Pancreas (tissue), 10 donors: ENCODE measurements around the gene SLIT3. TPM values are rescaled to one million over a fixed set of nuclear protein-coding genes. Genes with fewer than 3 reads are reported as not detected.
"Not testable (repeated sequence)": the region's sequence is repeated elsewhere in the genome, so short reads cannot be mapped to it uniquely, and the experiment has no call there.

Experiments used
- ATAC-seq, 4 donors: fragments of 200-7000 bp; cut with Tn5 transposase; one replicate each; pipeline versions ENCODE4 v1.8.0 to v1.9.1; 2020; ENCODE audit warnings: mild to moderate bottlenecking in 4 of 4, moderate library complexity in 4 of 4
- DNase-seq, 6 donors: peaks; one replicate each; pipeline ENCODE4 v3.0.0-alpha.2; 2020
- FAIRE-seq: peaks from 2 replicates; lab custom pipeline; 2012; peaks lifted over from hg19 to GRCh38; lab: Jason Lieb, UNC
- H3K27ac ChIP-seq, 4 donors: fragments of 200-600 bp; sonication (generic); 1 replicate in 3 of 4; 2 replicates in 1 of 4; pipeline versions ENCODE4 v1.5.0 to v1.8.0; 2020
- H3K27me3 ChIP-seq, 4 donors: fragments of 200-600 bp; one replicate each; pipeline ENCODE4 v1.8.0; 2021
- H3K36me3 ChIP-seq, 3 donors: fragments of 200-600 bp; sonication (generic) in 1 of 3; one replicate each; pipeline versions ENCODE4 v1.5.0 to v1.8.0; 2020 to 2021
- H3K4me1 ChIP-seq, 3 donors: fragments of 200-600 bp; one replicate each; pipeline ENCODE4 v1.8.0; 2021
- H3K4me3 ChIP-seq, 4 donors: fragments of 200-600 bp; sonication (generic) in 2 of 4; one replicate each; pipeline versions ENCODE4 v1.5.0 to v1.8.0; 2020 to 2021
- H3K9me3 ChIP-seq, 4 donors: fragments of 200-600 bp; one replicate each; pipeline ENCODE4 v1.8.0; 2021
- WGBS, 2 donors: extraction: QIAGEN DNeasy Blood & Tissue Kit; methylation state at CpG; one replicate each; pipeline ENCODE4 v1.1.7; 2013; 5-methylcytosine and 5-hydroxymethylcytosine counted together
- intact Hi-C, 3 donors: fragments of 100-400 bp; cut with DNase I; formaldehyde crosslinking; loops; one replicate each; pipeline versions ENCODE4 v1.11.1 to v1.14.2; 2022
- polyA plus RNA-seq, 2 donors: library from polyadenylated mRNA; stranded (reverse); fragments of 200-250 nt; gene quantifications; one replicate each; pipeline ENCODE4 v1.2.3, GENCODE V29; 2013
- total RNA-seq, 6 donors: library from RNA; stranded (reverse); fragmentation: NEBNext Ultra II Directional in 4 of 6; extraction: Animal tissue kit (Norgen Biotek cat#: 25700) in 4 of 6; gene quantifications; one replicate each; pipeline versions ENCODE4 v1.2.1 to v1.2.4, GENCODE V29; 2021 to 2023
- TF ChIP-seq, protein P1 (sequence below), 4 donors: fragments of 200-600 bp; sonication (generic) in 3 of 4; IDR thresholded peaks; one replicate each; pipeline versions ENCODE4 v1.5.0 to v1.8.0; 2021; ENCODE audit warnings: antibody characterized with exemption in 4 of 4
- donor health status: healthy with polysubstance abuse.
- donor health status: DM: no; HTN: no; CAD: no; lungs with moderate emphysema.
- donor health status: DM: no; HTN: no; CAD: no.
- donor health status: control.
- donor health status: control.
- donor health status: Bipolar disorder and iron deficiency.
- donor health status: DM: yes; HTN: yes; CAD: no.
- donor health status: DM: no; HTN: no; CAD: no.
- donor health status: DM: no; HTN: no; CAD: no.
- donor health status: DM: yes; HTN: yes; CAD: no.

Gene SLIT3
- total and polyA plus RNA-seq, 8 donors: 1.1 to 11.4 (median 2.1) TPM

DNA sequence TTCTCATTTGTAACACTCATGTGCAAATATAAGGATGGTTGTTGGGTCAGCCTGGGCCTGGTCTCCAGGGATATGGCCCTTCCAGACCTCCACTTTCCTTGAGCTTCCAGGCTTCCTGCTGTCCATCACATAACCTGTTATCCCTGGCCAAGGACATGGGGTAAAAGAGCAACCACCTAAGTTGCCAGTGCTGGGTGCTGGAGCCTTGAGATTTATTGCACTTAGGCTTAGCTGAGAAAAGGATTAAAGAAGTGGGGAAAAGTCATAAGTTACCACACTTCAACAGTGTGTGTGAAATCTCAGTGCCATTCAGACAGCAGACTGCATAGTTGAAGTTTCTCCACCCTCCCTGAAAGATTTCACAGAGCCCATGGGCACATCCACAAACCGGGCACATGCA, 663.1 kb downstream of the SLIT3 start:
- ATAC-seq (peak in 1 of 4 donors; percentile 14), FAIRE-seq (no peak), DNase-seq (no peak)
- no peak overlapping the region for H3K27ac ChIP-seq
- intact Hi-C loops: no loop called here
- no peaks in the 10 kb centered on the region for H3K27me3 ChIP-seq
- H3K4me1 ChIP-seq: no peaks in the 10 kb centered on the region
- H3K4me3 ChIP-seq: no peak overlapping the region
- TF ChIP-seq, protein P1, sequence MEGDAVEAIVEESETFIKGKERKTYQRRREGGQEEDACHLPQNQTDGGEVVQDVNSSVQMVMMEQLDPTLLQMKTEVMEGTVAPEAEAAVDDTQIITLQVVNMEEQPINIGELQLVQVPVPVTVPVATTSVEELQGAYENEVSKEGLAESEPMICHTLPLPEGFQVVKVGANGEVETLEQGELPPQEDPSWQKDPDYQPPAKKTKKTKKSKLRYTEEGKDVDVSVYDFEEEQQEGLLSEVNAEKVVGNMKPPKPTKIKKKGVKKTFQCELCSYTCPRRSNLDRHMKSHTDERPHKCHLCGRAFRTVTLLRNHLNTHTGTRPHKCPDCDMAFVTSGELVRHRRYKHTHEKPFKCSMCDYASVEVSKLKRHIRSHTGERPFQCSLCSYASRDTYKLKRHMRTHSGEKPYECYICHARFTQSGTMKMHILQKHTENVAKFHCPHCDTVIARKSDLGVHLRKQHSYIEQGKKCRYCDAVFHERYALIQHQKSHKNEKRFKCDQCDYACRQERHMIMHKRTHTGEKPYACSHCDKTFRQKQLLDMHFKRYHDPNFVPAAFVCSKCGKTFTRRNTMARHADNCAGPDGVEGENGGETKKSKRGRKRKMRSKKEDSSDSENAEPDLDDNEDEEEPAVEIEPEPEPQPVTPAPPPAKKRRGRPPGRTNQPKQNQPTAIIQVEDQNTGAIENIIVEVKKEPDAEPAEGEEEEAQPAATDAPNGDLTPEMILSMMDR (IDR thresholded peaks at IDR 0.05): no peak
- WGBS, 2 donors: 90 to 94% methylated on average over 1 of the region's 1 CpG
- H3K9me3 ChIP-seq: no peaks in the 10 kb centered on the region
- no peaks in the 10 kb centered on the region for H3K36me3 ChIP-seq

DNA sequence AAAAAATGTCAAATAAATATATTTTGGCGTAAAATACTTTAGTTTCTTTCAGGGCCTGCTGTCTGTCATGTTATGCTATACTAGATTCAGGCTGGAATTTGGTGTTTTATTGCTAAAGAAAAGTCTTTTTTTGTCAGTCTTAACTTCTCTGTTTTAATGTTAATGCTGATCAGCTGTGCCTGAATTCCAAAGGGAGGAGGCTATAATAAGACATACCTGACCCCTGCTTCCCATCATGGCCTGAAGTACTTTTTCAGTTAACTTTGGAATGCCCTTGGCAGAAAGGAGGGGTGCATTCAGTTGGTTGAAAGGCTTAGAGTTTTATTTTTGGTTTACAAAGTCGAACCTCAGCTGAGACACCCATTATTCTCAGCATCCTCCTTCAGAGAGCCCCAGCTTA, 663.7 kb downstream of the SLIT3 start:
- intact Hi-C loops: no loop called here
- WGBS, 2 donors: 76 to 80% methylated on average over 2 of the region's 2 CpGs
- FAIRE-seq: no peak

DNA sequence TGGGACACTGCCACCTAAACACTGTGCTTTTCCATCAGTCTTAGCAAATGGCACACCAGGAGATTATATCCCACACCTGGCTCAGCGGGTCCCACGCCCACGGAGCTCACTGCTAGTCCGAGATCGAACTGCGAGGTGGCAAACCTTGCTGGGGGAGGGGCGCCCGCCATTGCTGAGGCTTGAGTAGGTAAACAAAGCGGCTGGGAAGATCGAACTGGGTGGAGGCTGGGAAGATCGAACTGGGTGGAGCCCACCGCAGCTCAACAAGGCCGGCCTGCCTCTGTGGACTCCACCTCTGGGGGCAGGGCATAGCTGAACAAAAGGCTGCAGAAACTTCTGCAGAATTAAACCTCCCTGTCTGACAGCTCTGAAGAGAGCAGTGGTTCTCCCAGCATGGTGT, 670.0 kb downstream of the SLIT3 start:
- 76 to 80% methylated on average over 11 to 13 of the region's 13 CpGs for WGBS, 2 donors
- H3K9me3 ChIP-seq, H3K27ac ChIP-seq, DNase-seq, H3K4me3 ChIP-seq, H3K36me3 ChIP-seq, ATAC-seq, intact Hi-C loops, FAIRE-seq, H3K27me3 ChIP-seq, H3K4me1 ChIP-seq: not testable (repeated sequence)

More for the DNA sequence above, 663.7 kb downstream of the SLIT3 start:
- Histone ChIP-seq H3K9me3 (no peaks in the 10 kb centered on the region), H3K4me1 (no peaks in the 10 kb centered on the region), H3K27ac (no peak overlapping the region), H3K36me3 (no peaks in the 10 kb centered on the region), H3K27me3 (no peaks in the 10 kb centered on the region), H3K4me3 (no peak overlapping the region)
- DNase-seq (no peak), ATAC-seq (no peak)
- TF ChIP-seq, protein P1 (IDR thresholded peaks at IDR 0.05): no peak

DNA sequence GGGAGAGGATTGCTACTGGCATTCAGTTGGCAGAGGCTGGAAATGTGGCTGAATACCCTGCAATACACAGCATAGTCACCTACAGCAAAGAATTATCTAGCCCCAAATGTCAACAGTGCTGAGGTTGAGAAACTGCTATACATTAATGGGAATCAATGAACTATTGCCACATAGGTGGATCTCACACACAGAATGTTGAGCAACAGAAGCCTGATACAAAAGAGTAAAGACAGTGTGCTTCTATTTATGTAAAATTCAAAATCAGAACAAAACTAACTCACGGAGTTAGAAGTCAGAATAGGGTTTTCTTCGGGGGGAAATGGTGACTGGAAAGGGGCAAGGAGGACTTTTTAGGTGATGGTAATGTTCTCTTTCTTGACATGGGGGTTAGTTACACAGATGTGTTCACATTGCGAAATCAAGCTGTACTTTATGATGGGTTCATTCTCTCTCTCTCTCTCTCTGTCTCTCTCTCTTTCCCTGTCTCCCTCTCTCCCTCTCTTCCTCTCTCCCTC, 676.0 kb downstream of the SLIT3 start:
- Histone ChIP-seq H3K36me3 (no peaks in the 10 kb centered on the region), H3K27me3 (no peaks in the 10 kb centered on the region), H3K4me1 (no peaks in the 10 kb centered on the region), H3K9me3 (no peaks in the 10 kb centered on the region), H3K27ac (no peak overlapping the region), H3K4me3 (no peak overlapping the region)
- TF ChIP-seq, protein P1 (IDR thresholded peaks at IDR 0.05): no peak
- no peak for ATAC-seq
- intact Hi-C loops: no loop called here
- no peak for FAIRE-seq
- DNase-seq: no peak
- 59 to 62% methylated on average over 3 of the region's 3 CpGs for WGBS, 2 donors

DNA sequence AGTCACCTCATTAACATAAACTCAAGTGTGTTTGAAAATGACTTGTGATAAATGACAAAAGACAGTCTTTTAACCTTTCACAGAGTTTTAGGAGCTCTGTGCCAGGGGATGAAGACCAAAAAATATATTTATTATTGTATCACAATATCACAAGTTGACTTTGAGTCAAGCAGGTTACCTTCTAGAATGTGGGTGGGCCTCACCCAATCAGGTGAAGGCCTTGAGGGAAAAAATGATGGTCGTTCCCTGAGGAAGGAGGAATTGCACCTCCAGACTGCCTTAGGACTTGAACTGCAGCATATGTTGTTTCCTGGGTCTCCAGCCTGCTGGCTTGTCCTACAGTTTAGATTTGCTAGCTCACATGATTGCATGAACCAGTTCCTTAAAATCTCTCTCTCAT, 680.1 kb downstream of the SLIT3 start:
- no peaks in the 10 kb centered on the region for H3K4me1 ChIP-seq
- 62 to 83% methylated on average over 1 of the region's 1 CpG for WGBS, 2 donors
- no peaks in the 10 kb centered on the region for H3K9me3 ChIP-seq
- H3K27me3 ChIP-seq: no peaks in the 10 kb centered on the region
- H3K36me3 ChIP-seq: no peaks in the 10 kb centered on the region
- no peak for FAIRE-seq
- no peak overlapping the region for H3K4me3 ChIP-seq
- TF ChIP-seq, protein P1 (IDR thresholded peaks at IDR 0.05): no peak
- DNase-seq: no peak
- intact Hi-C loops: no loop called here
- no peak for ATAC-seq
- no peak overlapping the region for H3K27ac ChIP-seq
